Measurements from ENCODE around the gene PTPRK.

Gene PTPRK

GRCh38 chr6:127976111-127976510 is 544.3 kb downstream of the PTPRK start:
- no peak for DNase-seq

GRCh38 chr6:127972815-127973214 is 547.6 kb downstream of the PTPRK start:
- DNase-seq: peak; percentile 58

- peak; percentile 45 for DNase-seq
Measured at GRCh38 chr6:127971945-127972391, 548.4 kb downstream of the PTPRK start.

- no peak for DNase-seq
Measured at GRCh38 chr6:127971386-127971785, 549.0 kb downstream of the PTPRK start.

GRCh38 chr6:127969701-127970100 is 550.7 kb downstream of the PTPRK start:
- no peak for DNase-seq

- DNase-seq: no peak
Measured at GRCh38 chr6:127968394-127968793, 552.0 kb downstream of the PTPRK start.

GRCh38 chr6:127967708-127968107 is 552.7 kb downstream of the PTPRK start:
- no peak for DNase-seq

- DNase-seq: no peak
Measured at GRCh38 chr6:127966616-127967015, 553.8 kb downstream of the PTPRK start.

GRCh38 chr6:127963495-127963894 is 556.9 kb downstream of the PTPRK start:
- no peak for DNase-seq

- no peak for DNase-seq
Measured at GRCh38 chr6:127959869-127960268, 560.5 kb downstream of the PTPRK start.

- no peak for DNase-seq
Measured at GRCh38 chr6:127956956-127957355, 563.4 kb downstream of the PTPRK start.

- no peak for DNase-seq
Measured at GRCh38 chr6:127956260-127956888, 564.0 kb downstream of the PTPRK start.

GRCh38 chr6:127954082-127954481 is 566.3 kb downstream of the PTPRK start:
- DNase-seq: no peak

- no peak for DNase-seq
Measured at GRCh38 chr6:127952831-127953230, 567.6 kb downstream of the PTPRK start.

GRCh38 chr6:127952176-127952575 is 568.2 kb downstream of the PTPRK start:
- DNase-seq: no peak

- no peak for DNase-seq
Measured at GRCh38 chr6:127951172-127951917, 569.1 kb downstream of the PTPRK start.

- DNase-seq: no peak
Measured at GRCh38 chr6:127950566-127951145, 569.7 kb downstream of the PTPRK start.

GRCh38 chr6:127949251-127949650 is 571.1 kb downstream of the PTPRK start:
- DNase-seq: no peak

- DNase-seq: no peak
Measured at GRCh38 chr6:127946388-127946787, 574.0 kb downstream of the PTPRK start.

GRCh38 chr6:127945434-127946097 is 574.8 kb downstream of the PTPRK start:
- DNase-seq: no peak

- DNase-seq: no peak
Measured at GRCh38 chr6:127941228-127941627, 579.2 kb downstream of the PTPRK start.

GRCh38 chr6:127939442-127940066 is 580.8 kb downstream of the PTPRK start:
- DNase-seq: no peak

- DNase-seq: no peak
Measured at GRCh38 chr6:127938701-127939100, 581.7 kb downstream of the PTPRK start.
